CD4-positive, alpha-beta T cell (primary cell): Measurements from ENCODE around the gene KDM4B. TPM values are rescaled to one million over a fixed set of nuclear protein-coding genes. Genes with fewer than 3 reads are reported as not detected.

ENCODE experiments used
- ATAC-seq: fragments of 200-7000 bp; cut with Tn5 transposase; one replicate; pipeline ENCODE4 v1.10.0; 2022; ENCODE audit warnings: mild to moderate bottlenecking; ENCODE audit not compliant: poor library complexity
- CTCF ChIA-PET: fragments of 350-600 bp; sonication (Branson Sonifier 250); formaldehyde crosslinking; loops from one replicate; lab custom pipeline; 2021; ENCODE audit warnings: antibody characterized with exemption, inconsistent platforms; lab: Charles Lee
- POLR2A ChIA-PET: fragments of 350-600 bp; sonication (Branson Sonifier 250); formaldehyde crosslinking; loops from one replicate; lab custom pipeline; 2021; ENCODE audit warnings: antibody characterized with exemption, inconsistent platforms; lab: Charles Lee
- DNase-seq, 14 experiments: peaks; one replicate each; pipeline ENCODE4 v3.0.0-alpha.2; 2013 to 2020; ENCODE audit warnings: mixed read lengths in 2 of 14
- H3K27ac ChIP-seq, 2 donors: one replicate each; pipeline versions ENCODE4 v1.5.1 to v1.7.0; 2013; ENCODE audit warnings: low read length in 2 of 2, low read depth in 1 of 2, mild to moderate bottlenecking in 1 of 2
- H3K27me3 ChIP-seq, 2 experiments: 1 replicate in 1 of 2; 2 replicates in 1 of 2; pipeline versions ENCODE4 v1.6.1 to v1.7.0; 2013; ENCODE audit warnings: low read length in 2 of 2, control low read depth in 1 of 2, mild to moderate bottlenecking in 1 of 2, moderate library complexity in 1 of 2; ENCODE audit not compliant: insufficient read depth in 2 of 2, control insufficient read depth in 1 of 2
- H3K36me3 ChIP-seq: one replicate; pipeline ENCODE4 v1.6.1; 2013; ENCODE audit warnings: low read length, control low read depth; ENCODE audit not compliant: insufficient read depth
- H3K4me1 ChIP-seq: one replicate; pipeline ENCODE4 v1.6.1; 2013; ENCODE audit warnings: low read length, control low read depth; ENCODE audit not compliant: insufficient read depth
- H3K4me3 ChIP-seq: one replicate; pipeline ENCODE4 v1.5.1; 2013; ENCODE audit warnings: mild to moderate bottlenecking, low read length, moderate library complexity
- H3K9me3 ChIP-seq, 2 experiments: 1 replicate in 1 of 2; 2 replicates in 1 of 2; pipeline versions ENCODE4 v1.6.1 to v1.7.0; 2013; ENCODE audit warnings: low read length in 2 of 2, mild to moderate bottlenecking in 2 of 2, control low read depth in 1 of 2, moderate library complexity in 1 of 2; ENCODE audit not compliant: control insufficient read depth in 1 of 2, insufficient read depth in 1 of 2
- H3K27ac Mint-ChIP-seq: one replicate; pipeline ENCODE4 v1.8.0; 2020; ENCODE audit warnings: mixed read lengths
- H3K27me3 Mint-ChIP-seq: one replicate; pipeline ENCODE4 v1.8.0; 2021; ENCODE audit warnings: mixed read lengths
- H3K36me3 Mint-ChIP-seq: one replicate; pipeline ENCODE4 v1.8.0; 2021; ENCODE audit warnings: low read depth, mixed read lengths
- H3K4me1 Mint-ChIP-seq: one replicate; pipeline ENCODE4 v1.8.0; 2021; ENCODE audit warnings: low read depth, mixed read lengths
- H3K4me3 Mint-ChIP-seq: one replicate; pipeline ENCODE4 v1.8.0; 2020; ENCODE audit warnings: mild to moderate bottlenecking, mixed read lengths
- H3K9me3 Mint-ChIP-seq: one replicate; pipeline ENCODE4 v1.8.0; 2020; ENCODE audit warnings: mixed read lengths
- intact Hi-C, 2 experiments: fragments of 100-400 bp; cut with DNase I in 1 of 2; cut with micrococcal nuclease in 1 of 2; formaldehyde crosslinking; loops; one replicate each; pipeline versions ENCODE4 v1.15.1 to v1.9.0; 2023 to 2025; cut with DNase I, micrococcal nuclease
- total RNA-seq, 174 experiments: library from RNA in 2 of 174; stranded (reverse) in 2 of 174; gene quantifications; one replicate each; pipeline ENCODE4 v1.2.3 and lab custom pipeline; 2021 to 2026
- TF ChIP-seq, protein P1 (sequence below): fragments of 200-600 bp; IDR thresholded peaks from one replicate; pipeline ENCODE4 v1.8.0; 2022; ENCODE audit warnings: antibody characterized with exemption, mild to moderate bottlenecking

KDM4B gene
- total RNA-seq, 2 experiments from 2014 or later, result 41.8 to 42.5 TPM

DNA sequence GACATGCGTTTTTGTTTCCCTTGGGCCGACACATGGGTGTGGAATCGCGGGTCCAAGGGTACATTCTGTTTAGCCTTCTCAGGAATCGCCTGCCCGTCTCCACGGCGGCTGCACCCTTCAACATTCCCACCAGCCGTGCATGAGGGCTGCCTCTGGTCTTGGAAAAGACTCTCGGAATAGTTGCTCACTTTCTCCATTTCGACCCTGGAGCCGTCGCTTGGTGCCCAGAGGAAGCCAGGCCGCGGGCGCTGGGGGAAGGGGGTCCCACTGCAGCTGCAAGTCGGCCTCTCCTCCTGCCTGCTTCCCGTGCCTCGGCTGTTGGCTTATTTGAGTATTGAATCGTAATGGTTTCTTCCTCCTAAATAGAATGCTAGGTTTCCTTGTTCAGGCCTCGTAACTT is 51.5 kb downstream of the KDM4B start:
- Mint-ChIP-seq H3K27ac (no peak overlapping the region), H3K4me3 (no peak overlapping the region), H3K9me3 (no peaks in the 10 kb centered on the region), H3K4me1 (no peaks in the 10 kb centered on the region), H3K27me3 (no peaks in the 10 kb centered on the region), H3K36me3 (no peaks in the 10 kb centered on the region)
- no peak overlapping the region for H3K4me3 ChIP-seq
- ATAC-seq (no peak), DNase-seq (no peak)
- no peaks in the 10 kb centered on the region for H3K9me3 ChIP-seq
- H3K27me3 ChIP-seq, result no peaks in the 10 kb centered on the region
- intact Hi-C loops, result no loop called here
- peaks cover 26% of the 10 kb centered on the region for H3K36me3 ChIP-seq
- no peaks in the 10 kb centered on the region for H3K4me1 ChIP-seq
- POLR2A ChIA-PET, result no interaction called here
- CTCF ChIA-PET, result interaction anchor here (1.1 kb wide), 1 partner anchor 11 kb away, joined by 5 read pairs; no protein-coding TSS in a partner anchor
- no peak overlapping the region for H3K27ac ChIP-seq
- TF ChIP-seq, protein P1, sequence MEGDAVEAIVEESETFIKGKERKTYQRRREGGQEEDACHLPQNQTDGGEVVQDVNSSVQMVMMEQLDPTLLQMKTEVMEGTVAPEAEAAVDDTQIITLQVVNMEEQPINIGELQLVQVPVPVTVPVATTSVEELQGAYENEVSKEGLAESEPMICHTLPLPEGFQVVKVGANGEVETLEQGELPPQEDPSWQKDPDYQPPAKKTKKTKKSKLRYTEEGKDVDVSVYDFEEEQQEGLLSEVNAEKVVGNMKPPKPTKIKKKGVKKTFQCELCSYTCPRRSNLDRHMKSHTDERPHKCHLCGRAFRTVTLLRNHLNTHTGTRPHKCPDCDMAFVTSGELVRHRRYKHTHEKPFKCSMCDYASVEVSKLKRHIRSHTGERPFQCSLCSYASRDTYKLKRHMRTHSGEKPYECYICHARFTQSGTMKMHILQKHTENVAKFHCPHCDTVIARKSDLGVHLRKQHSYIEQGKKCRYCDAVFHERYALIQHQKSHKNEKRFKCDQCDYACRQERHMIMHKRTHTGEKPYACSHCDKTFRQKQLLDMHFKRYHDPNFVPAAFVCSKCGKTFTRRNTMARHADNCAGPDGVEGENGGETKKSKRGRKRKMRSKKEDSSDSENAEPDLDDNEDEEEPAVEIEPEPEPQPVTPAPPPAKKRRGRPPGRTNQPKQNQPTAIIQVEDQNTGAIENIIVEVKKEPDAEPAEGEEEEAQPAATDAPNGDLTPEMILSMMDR, result no peak

DNA sequence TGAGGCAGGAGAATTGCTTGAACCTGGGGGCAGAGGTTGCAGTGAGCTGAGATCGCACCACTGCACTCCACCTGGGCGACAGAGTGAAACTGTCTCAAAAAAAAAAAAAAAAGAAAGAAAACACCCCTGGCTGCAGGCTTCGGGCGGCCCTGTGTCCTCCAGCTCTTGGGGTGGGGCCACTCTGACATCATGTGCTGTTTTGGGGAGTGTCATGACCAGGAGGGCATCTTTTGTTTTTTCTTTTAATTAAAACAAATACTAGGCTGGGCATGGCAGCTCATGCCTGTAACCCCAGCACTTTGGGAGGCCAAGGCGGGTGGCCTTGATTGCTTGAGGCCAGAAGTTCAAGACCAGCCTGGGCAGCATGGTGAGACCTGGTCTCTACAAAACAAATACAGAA is 52.1 kb downstream of the KDM4B start:
- Histone ChIP-seq H3K36me3 (peaks cover 26% of the 10 kb centered on the region), H3K27me3 (no peaks in the 10 kb centered on the region), H3K27ac (no peak overlapping the region), H3K4me3 (no peak overlapping the region), H3K4me1 (no peaks in the 10 kb centered on the region), H3K9me3 (no peaks in the 10 kb centered on the region)
- intact Hi-C loops, result no loop called here
- peak in 1 of 14 experiments; percentile 3 for DNase-seq
- ATAC-seq, result no peak
- H3K36me3 Mint-ChIP-seq, result no peaks in the 10 kb centered on the region
- CTCF ChIA-PET, result interaction anchor here (1.1 kb wide), 1 partner anchor 10 kb away, joined by 5 read pairs; no protein-coding TSS in a partner anchor
- no peak overlapping the region for H3K4me3 Mint-ChIP-seq
- TF ChIP-seq, protein P1, result no peak
- no peaks in the 10 kb centered on the region for H3K27me3 Mint-ChIP-seq
- POLR2A ChIA-PET, result no interaction called here
- no peaks in the 10 kb centered on the region for H3K4me1 Mint-ChIP-seq
- no peak overlapping the region for H3K27ac Mint-ChIP-seq
- H3K9me3 Mint-ChIP-seq, result no peaks in the 10 kb centered on the region

DNA sequence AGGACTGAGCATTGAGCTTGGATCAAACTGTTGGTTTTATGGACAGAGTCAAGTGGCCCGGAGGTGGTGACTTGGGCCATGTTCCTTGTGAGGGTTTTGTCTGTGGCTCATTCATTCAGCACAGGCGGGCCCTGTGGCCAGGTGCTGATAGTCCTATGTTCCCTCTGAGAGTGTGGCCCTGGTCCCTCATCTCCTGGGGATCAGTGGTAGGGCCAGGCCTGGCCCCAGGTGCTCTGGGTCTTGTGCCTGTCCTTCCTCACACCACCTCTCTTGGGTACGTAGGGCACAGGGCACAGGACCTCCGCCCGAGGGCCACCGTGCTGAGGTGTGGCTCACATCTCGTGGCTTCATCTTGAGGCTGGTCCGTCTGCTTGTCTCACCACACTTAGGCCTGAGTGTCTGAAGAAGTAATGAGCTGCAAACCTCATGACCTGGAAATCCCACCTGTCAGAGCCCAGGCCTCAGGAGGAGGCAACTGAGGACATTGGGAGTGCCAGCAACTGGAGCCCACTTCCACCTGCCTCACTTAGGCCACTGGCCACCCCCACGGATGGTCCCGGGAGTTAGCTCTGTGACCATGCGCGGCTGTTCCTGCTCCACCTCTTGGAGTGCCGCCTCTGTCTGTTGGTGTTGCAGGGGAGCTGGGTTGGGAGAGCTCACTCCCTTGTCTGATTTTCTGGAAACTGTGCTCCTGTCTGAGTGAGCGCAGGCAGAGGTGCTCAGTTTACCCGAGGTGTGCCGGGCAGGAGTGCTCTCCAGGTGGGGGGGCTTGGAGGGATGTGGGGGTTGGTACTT is 53.4 kb downstream of the KDM4B start:
- no peaks in the 10 kb centered on the region for H3K36me3 Mint-ChIP-seq
- Histone ChIP-seq H3K4me1 (no peaks in the 10 kb centered on the region), H3K9me3 (no peaks in the 10 kb centered on the region), H3K36me3 (peaks cover 13% of the 10 kb centered on the region), H3K27me3 (no peaks in the 10 kb centered on the region), H3K4me3 (no peak overlapping the region), H3K27ac (no peak overlapping the region)
- intact Hi-C loops, result no loop called here
- H3K27me3 Mint-ChIP-seq, result no peaks in the 10 kb centered on the region
- no peak overlapping the region for H3K4me3 Mint-ChIP-seq
- POLR2A ChIA-PET, result no interaction called here
- DNase-seq (peak in 1 of 14 experiments; percentile 5), ATAC-seq (no peak)
- no peak overlapping the region for H3K27ac Mint-ChIP-seq
- TF ChIP-seq, protein P1, result no peak
- H3K9me3 Mint-ChIP-seq, result no peaks in the 10 kb centered on the region
- CTCF ChIA-PET, result interaction anchor here (1.6 kb wide), 1 partner anchor 9 kb away, joined by 3 read pairs; no protein-coding TSS in a partner anchor
- no peaks in the 10 kb centered on the region for H3K4me1 Mint-ChIP-seq
